Measurements from ENCODE around the gene CCDC57.
"Not testable (repeated sequence)": the region's sequence is repeated elsewhere in the genome, so short reads cannot be mapped to it uniquely, and the experiment has no call there.

Gene CCDC57

DNA sequence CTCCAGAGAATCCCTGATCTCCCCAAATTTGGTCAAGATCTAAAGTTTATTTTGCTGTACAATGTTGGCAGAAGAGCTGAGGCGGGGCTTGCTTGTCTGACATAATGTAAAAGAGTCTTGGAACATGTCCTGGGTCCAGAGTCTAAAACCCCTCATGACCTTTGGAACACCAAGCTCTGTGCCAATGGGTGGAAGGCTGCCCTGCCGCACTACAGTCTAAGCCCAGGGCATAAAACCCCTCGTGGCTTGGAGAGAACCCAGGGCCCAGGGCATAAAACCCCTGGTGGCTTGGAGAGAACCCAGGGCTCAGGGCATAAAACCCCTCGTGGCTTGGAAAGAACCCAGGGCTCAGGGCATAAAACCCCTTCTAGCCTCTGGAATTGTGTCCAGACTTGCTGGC is 36.7 kb downstream of the CCDC57 start:
- DNase-seq (ENCODE audit: low spot score) = no peak

DNA sequence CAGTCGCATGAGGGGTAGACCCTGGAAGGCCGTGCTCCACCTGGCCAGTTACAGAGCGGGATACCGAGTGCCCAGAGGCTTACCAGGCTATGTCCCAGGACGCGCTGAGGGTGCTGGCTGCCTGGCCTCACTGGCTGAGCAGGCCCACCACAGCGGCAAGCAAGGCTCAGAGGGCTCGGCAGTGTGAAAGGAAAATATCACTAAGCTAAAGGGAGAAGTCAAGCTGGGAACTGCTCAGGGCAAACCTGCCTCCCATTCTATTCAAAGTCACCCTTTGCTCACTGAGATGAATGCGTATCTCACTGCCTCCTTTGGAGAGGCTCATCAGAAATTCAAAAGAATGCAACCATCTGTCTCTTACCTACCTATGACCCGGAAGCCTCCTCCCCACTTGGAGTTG is 37.4 kb downstream of the CCDC57 start:
- DNase-seq (ENCODE audit: low spot score) = no peak

DNA sequence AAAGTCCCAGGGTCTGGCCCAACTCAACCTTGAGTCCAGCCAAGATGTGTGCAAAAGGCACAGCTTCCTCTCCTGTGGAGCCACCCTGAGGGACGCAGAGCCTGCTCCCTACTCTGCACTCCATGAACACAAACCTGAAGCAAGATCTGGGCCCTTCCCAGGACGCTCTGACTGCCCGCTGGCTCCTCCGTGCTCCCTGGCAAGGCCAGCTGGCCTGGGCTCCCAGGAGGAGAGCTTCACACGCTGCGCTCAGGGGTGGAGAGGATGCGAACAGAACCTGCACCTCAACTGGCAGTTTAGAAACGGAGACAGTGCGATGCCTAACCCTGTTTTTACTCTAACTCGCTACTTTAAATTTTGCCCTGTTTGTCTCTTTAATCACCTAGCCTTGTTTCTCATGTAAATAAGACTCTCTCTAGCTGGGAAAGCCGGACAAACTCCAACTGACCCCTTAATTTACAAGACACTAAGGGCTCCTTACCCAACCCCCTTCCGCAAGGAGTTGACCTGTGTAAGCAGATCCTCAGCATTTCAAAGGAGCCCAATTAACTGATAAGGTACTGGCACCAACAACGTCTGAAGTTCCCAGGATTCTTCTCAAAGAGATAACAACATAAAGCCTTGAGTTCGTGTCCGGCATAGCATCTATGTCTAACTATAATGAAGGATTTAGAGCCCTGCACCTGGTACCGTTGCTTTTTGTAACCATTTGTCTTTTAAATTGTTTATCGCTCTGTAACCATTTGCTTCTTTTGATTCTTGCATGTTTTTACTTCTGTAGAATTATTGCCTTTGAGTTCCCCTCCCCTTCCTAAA is 38.4 kb downstream of the CCDC57 start:
- not testable (repeated sequence) for DNase-seq (ENCODE audit: low spot score)

DNA sequence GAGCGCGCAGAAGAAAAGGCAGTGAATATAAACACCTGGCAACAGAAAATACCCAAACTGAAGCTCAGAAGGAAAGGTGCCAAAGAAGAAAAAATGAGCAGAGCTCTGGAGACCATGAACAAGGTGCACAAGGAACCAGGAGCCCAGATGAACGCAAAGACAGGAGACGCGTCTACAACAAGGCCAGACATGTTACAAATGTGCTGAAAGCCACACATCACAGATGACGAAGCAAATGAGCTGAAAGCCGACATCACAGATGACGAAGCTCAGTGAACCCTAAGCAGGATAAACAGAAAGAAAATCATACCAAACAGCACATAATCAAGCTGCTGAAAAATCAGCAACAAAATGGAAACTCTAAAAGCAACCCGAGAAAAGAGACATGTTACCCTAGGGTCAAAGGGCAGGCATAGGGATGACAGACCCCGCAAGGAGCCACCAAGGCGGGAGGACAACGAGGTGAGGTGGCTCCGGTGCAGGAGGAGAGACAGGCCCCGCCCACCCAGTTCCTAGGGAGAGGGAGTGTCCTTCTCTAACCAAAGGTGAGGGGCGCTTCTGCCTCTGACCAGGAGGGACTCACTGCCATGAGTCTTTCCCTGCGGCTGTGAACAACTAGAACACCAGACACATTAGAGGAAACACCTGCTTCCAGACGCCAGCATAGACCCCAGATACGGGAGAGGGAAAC is 39.1 kb downstream of the CCDC57 start:
- DNase-seq (ENCODE audit: low spot score) = no peak

DNA sequence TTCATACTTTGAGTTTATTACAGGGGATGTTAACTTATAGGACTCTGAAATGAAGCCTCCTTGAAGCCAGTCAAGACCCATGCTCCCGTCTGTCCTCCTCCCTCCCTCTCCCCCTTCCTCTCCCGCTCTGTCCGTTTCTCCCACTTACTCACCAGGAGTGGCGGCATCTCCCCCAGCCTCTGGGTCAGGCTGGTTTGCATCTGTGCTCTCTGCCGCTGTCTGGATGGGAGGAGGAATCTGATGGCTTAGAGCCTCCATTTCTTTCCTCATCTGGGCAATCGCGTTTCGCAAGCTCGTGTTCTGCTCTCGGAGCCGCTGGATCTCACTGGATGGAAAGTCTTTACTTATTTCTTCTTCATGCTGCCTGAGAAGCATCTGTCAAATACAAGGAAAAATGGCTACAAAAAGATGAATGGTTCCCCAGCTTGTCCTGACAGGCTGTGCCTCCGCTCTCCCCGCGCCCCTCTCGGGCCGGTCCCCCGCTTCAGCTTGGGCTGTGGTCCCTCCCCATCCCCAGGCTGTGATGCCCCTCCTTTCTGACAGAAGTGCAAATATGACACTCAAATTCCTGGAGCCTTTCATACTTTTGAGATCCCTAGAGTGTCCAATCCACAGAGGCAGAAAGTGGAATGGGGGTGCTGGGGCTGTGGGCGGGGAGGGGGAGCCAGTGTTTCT is 40.0 kb downstream of the CCDC57 start:
- DNase-seq (ENCODE audit: low spot score) = no peak

DNA sequence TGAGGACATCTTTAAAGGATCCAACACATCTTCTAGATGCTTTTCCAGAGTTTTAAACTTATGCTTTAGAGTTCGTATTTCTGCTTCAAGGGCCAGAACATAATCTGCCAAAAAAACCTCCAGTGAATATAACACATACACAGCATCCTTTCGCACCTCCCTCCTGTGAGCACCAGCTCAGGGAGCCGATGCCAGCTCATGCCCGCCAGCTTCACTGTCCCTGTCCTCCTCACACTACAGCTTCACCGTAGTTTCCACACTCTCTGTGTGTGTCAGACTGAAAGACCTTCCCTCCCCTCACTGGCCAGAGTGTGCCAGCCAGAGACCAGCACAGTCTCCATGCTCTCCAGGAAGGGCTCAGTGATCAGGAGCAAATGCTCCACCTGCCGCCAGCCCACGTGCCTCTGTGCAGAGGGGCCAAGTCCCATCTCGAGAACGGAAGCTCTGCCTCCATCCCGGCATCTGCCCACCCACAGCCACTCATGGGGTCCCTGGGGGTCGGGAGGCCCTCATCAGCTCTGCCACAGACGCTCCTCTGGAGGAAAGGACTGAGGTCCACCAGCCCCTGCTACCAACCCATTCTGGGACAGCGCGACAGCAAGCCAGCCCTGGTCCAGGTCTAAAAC is 40.8 kb downstream of the CCDC57 start:
- no peak for DNase-seq (ENCODE audit: low spot score)

DNA sequence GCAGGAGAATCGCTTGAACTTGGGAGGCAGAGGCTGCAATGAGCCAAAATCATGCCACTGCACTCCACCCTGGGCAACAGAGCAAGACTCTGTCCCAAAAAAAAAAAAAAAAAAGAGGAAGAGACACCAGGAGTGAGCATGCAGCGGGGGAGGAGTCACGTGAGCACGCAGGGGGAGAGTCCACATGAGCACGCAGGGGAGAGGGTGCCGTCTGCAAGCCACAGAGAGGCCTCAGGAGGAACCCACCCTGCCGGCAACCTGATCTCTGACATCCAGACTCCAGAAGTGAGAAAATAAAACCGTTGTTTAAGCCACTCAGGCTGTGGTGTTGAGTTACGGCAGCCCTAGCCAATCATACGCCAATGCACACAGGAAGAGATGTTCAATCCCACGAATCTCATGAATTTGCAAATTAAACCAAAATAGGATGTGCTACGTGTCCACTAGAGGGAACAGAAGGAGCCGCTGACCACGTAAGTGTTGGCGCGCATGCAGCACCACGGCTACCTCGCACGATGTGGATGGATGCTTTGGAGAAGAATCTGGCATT is 42.2 kb downstream of the CCDC57 start:
- DNase-seq (ENCODE audit: low spot score) = no peak

DNA sequence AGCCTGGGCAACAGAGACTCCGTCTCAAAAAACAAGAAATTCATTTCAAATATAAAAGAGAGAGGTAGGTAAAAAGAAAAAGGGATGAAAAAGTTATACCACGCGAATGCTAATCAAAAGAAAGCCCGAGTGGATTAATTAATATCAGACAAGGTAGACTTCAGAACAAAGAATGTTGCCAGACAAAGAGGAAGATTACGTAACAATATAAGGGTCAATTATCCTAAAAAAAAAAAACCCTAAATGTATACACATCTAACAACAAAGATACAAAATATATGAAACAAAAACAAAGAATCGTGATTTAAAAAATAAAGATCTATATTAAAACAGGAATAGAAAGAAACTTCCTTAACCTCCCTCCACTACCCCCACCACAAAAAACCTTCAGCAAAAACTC is 44.1 kb downstream of the CCDC57 start:
- no peak for DNase-seq (ENCODE audit: low spot score)

DNA sequence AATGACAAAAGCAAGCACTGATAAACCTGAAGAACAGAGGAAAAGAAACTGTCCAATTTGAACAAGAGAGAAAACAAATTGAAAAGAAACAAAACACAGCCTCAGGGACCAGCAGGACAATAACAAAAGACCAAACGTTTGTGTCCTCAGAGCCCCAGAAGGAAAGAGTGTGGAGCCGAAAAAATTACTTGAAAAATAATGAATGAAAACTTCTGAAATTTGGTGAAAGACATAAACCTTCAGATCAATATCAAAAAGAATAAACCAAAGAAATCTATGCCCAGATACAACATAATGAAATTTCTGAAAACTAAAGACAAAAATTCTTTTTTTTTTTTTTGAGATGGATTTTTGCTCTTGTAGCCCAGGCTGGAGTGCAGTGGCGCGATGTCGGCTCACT is 45.6 kb downstream of the CCDC57 start:
- no peak for DNase-seq (ENCODE audit: low spot score)

DNA sequence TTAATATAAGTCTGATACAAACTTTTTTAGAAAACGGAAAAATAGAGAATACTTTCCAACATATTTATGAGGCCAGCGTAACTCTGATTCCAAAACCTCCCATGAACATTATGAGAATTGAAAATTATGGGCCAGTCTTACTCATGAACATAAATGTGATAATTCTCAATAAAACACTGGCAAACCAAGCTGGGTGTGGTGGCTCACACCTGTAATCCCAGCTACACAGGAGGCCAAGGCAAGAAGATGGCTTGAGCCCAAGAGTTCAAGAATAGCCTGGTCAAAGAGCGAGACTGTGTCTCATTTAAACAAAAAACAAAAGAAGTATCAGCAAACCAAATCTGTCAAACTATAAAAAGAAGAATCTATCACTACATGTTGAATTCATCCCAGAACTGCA is 47.8 kb downstream of the CCDC57 start:
- no peak for DNase-seq (ENCODE audit: low spot score)

DNA sequence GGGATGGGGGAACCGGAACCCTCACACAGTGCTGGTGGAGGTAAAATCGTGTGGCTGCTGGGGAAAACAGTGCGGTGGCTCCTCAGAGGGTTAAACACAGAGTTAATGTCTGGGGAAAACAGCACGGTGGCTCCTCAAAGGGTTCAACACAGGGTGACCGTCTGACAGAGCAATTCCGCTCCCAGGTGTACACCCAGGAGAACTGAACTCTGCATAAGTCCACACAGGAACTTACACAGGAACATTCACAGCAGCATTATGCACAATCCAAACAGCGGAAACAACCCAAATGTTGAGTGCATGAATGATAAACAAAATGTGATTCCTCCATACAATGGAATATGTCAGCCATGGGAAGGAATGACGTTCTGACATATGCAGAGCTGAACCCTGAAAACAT is 51.4 kb downstream of the CCDC57 start:
- no peak for DNase-seq (ENCODE audit: low spot score)

DNA sequence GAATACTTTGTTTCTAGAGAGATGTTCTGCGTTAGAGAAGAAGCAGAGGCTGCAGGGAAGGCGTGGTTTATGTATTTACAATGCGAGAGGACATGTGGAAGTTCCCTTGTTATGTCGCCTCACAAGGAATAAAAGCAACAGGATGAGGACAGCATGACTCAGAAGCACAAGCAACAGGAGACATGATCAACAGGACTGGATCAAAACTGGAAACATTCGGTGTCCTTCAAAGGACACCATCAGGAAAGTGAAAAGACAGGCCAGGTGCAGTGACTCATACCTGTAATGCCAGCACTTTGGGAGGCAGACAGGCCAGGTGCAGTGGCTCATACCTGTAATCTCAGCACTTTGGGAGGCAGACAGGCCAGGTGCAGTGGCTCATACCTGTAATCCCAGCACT is 52.6 kb downstream of the CCDC57 start:
- DNase-seq (ENCODE audit: low spot score) = no peak

DNA sequence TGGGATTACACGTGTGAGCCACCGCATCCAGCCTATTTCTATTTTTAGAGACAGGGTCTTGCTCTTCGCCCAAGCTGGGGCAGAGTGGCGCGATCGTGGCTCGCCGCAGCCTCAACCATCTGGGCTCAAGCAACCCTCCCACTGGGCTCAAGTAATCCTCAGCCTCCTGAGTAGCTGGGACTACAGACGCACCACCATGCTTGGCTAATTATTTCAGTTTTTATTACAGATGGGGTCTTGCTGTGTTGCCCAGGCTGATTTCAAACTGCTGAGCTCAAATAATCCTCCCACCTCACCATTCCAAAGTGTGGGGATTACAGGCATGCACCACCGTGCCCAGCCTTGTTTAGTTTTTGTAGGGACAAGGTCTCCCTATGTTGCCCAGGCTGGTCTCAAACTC is 53.8 kb downstream of the CCDC57 start:
- DNase-seq (ENCODE audit: low spot score) = no peak

DNA sequence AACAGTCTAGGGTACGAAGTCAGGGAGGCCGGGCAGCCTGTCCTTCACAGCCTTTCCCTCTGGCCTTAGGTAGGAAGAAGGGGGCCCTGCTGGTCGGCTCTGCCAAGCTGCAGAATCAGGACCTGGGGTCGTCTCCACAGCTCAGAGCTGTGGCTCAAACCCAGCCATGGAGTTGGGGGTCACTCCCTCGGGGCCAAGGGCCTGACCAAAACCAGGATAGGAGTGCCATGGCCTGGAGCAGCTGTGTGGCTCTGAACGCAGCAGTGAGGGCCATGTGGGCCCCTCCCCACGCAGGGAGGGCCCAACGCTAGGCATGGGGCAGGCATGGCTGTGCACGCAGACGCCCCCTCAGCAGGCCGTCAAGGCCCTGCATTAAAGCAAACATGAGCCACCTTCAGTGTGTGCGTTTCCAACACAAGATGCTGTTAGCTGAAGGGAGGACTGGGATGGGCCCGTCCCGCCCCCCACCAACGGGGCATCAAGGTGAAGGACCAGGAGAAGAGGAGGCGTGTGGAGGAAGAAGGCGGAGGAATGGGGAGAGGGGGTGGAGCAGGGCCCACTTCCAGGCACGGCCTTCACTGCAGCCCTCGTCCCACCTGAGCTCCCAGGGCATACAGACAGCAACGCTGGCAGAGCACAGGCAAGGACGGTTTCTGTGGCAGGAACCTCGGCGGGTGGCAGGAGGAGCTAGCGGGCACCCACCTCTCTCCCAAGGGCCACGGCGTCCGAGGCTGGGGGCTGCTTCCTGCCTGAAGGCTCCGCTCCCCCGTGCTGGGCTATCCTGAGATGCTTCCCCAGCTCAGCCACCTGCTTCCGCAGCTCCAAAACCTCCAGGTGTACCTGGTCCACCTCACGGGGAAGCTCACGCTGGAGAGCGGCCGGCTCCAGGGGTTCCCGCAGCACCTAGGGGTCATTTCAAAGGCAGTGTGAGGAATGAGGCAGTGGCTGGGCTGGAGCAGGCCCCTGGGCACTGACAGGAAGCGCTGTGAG is 55.3 kb downstream of the CCDC57 start:
- no peak for DNase-seq (ENCODE audit: low spot score)

DNA sequence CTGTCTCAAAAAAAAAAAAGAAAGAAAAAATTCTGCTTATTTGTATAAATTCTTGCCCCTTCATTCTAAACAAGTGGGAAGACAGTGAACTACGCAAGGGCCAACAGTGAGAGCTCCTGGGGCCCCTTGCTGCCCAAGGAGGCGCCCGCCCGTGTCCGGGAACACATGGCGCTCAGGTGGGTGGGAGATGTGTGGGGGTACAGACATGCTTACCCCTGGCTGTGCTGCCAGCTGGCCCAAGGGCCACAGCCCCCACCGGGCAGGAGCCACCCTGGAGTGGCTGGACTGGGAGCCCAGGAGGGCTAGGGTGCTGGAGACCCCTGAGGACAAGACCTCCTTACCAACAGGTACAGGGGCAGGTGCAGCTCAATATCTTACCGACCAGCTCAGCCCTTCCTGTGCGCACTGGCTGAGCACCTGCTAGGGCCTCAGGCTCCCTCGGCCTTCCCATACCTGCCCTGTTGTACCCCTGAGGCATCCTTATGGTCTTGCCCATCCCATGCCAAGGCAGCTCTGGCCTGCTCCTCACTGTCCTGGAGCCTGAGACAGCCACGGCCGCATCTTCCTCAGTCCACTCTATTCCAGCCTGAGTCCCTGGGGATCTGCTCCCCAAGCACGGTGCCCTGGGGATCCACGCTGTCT is 56.2 kb downstream of the CCDC57 start:
- no peak for DNase-seq (ENCODE audit: low spot score)

DNA sequence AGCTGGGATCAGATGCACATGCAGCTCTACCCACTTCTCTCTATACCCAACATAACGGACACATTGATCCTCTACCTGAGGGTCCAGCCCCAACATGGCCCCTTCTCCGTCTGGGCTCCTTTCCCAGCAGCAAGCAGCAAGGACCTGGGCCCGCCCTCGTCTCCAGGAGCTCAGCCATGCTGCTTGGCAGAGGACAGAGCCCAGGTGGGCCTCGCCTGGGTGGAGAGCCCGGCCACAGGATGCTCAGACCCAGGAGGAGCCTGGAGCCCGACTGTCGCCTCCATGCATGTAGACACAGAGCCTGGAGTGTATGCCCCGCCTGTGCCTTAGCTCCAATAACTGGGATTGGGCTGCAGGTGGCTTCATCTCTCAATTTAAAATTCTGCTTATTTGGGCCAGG is 57.0 kb downstream of the CCDC57 start:
- DNase-seq (ENCODE audit: low spot score) = no peak

DNA sequence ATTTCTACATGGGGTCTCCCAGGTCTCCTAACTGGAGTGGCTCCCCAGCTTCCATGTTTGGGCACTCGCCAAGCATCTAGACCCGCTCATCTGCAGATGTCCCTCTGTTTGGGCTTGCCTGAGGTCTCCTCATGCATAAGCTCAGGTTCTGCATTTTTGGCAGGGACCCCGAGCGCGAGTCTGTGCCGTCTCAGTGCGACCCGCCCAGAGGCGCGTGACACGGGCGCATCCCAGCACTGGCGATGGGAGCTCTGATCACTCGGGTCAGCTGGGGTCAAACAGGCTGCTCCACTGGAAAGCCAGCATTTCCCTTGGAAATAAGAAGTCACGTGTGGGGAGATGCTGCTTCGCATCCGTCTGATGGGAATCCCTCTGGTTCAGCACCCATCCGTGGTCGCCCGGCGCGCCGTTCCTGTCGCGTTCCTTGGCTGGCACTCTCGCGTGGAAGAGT is 57.7 kb downstream of the CCDC57 start:
- DNase-seq (ENCODE audit: low spot score) = no peak

DNA sequence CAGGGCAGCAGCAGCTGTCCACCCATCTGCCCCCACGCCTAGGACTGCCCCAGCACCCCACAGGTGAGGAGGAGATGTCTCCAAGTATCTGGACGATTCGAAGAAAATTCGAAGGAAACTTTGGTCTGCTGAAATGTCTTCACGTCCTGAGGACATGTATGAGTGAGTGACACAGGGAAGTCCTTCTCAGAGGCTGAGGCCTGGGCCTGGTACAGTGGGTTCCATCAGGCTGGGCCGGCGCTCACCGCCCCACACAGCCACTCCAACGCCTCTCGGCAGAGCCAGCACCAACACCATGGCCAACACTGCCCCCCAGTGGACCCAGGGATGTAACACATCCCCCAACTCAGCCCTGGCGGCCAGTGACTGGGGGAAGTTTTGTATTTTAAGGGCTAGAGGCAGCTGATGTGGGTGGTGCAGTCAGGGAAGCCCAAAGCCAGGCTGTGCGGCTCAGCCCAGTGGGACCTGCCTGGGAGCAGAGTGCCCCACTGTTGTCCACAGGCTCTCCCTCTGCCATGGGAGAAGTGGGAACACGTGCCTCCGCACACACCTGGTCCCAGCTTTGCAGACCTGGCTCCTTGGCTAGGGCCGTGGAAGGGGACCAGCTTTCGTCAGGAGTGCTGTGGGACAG is 58.8 kb downstream of the CCDC57 start:
- DNase-seq (ENCODE audit: low spot score) = peak; percentile 83

DNA sequence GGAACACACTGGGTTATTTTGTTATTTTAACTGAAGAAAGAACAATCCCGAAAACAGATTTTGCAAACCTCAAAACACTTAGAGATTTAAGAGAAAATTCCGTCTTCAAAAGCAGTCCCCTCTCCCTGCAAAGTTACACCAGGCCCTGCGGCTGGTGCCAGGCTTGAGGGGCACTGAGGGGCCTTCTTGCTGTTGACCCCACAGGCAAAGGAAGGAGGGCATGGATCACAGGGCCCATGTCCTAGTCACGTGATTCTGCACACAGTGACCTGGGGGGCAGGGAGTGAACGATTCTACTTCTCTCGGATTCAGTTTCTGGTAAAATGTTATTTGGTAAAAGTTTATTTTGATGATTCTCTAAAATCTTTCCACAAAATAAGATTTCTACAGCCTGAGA is 59.3 kb downstream of the CCDC57 start:
- DNase-seq (ENCODE audit: low spot score) = no peak
